GM19099 (cell line): ENCODE data around the gene MRPL42.

Experiments
- POLR2A ChIP-seq: IDR thresholded peaks from 3 replicates; pipeline ENCODE4 v1.6.1; 2011; ENCODE audit warnings: low read depth; ENCODE audit not compliant: insufficient read length; ENCODE audit errors: extremely low read depth

MRPL42 gene

GRCh38 chr12:93518725-93519124 is 51.4 kb downstream of the MRPL42 start:
- no peak for TF ChIP-seq POLR2A

- no peak for TF ChIP-seq POLR2A
Observed at GRCh38 chr12:93519859-93520258, 52.5 kb downstream of the MRPL42 start.

GRCh38 chr12:93520454-93520853 is 53.1 kb downstream of the MRPL42 start:
- no peak for TF ChIP-seq POLR2A

GRCh38 chr12:93521225-93522080 is 54.1 kb downstream of the MRPL42 start:
- TF ChIP-seq POLR2A = no peak

- TF ChIP-seq POLR2A = no peak
Observed at GRCh38 chr12:93524386-93525133, 57.2 kb downstream of the MRPL42 start.

GRCh38 chr12:93526786-93527428 is 59.6 kb downstream of the MRPL42 start:
- TF ChIP-seq POLR2A = no peak

GRCh38 chr12:93530358-93530757 is 63.0 kb downstream of the MRPL42 start:
- TF ChIP-seq POLR2A = no peak

- no peak for TF ChIP-seq POLR2A
Observed at GRCh38 chr12:93533310-93533709, 66.0 kb downstream of the MRPL42 start.

- TF ChIP-seq POLR2A = no peak
Observed at GRCh38 chr12:93536111-93536765, 68.9 kb downstream of the MRPL42 start.

- no peak for TF ChIP-seq POLR2A
Observed at GRCh38 chr12:93536766-93537488, 69.6 kb downstream of the MRPL42 start.

GRCh38 chr12:93537769-93538168 is 70.5 kb downstream of the MRPL42 start:
- TF ChIP-seq POLR2A = no peak

GRCh38 chr12:93539821-93540220 is 72.5 kb downstream of the MRPL42 start:
- TF ChIP-seq POLR2A = no peak

GRCh38 chr12:93540466-93540865 is 73.2 kb downstream of the MRPL42 start:
- no peak for TF ChIP-seq POLR2A

- no peak for TF ChIP-seq POLR2A
Observed at GRCh38 chr12:93541578-93542225, 74.4 kb downstream of the MRPL42 start.
